ENCODE data around the gene NDC80.

DNA sequence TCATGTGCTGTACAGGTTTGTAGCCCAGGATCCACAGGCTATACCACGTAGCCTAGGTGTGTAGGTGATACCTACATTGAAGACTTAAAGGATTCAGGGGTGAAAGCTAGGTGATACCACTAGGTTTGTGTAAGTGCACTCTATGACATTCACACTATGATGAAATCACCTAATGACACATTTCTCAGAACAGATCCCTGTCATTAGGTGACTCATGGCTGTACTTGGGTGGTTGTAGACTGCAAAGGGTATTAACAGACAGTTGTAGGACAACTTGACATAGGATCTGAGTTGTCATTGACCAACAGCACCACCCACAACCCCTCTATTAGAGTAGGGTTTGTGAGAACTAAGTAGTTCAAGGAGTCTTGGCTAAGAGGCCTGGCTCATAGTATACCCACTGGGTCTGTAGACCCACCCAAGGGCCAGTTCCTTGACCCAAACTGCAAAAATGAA lies 56.5 kb downstream of the NDC80 start:
- TF ChIP-seq, protein P1, sequence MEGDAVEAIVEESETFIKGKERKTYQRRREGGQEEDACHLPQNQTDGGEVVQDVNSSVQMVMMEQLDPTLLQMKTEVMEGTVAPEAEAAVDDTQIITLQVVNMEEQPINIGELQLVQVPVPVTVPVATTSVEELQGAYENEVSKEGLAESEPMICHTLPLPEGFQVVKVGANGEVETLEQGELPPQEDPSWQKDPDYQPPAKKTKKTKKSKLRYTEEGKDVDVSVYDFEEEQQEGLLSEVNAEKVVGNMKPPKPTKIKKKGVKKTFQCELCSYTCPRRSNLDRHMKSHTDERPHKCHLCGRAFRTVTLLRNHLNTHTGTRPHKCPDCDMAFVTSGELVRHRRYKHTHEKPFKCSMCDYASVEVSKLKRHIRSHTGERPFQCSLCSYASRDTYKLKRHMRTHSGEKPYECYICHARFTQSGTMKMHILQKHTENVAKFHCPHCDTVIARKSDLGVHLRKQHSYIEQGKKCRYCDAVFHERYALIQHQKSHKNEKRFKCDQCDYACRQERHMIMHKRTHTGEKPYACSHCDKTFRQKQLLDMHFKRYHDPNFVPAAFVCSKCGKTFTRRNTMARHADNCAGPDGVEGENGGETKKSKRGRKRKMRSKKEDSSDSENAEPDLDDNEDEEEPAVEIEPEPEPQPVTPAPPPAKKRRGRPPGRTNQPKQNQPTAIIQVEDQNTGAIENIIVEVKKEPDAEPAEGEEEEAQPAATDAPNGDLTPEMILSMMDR (IDR thresholded peaks at IDR 0.05): no peak
- no peak for TF ChIP-seq POLR2A (IDR thresholded peaks at IDR 0.05)

Measured in right lobe of liver (tissue), 4 donors.